Activated CD8-positive, alpha-beta memory T cell treated with anti-CD3 and anti-CD28 coated beads, Interleukin-2, amount 50 U/mL, for 24 hours (primary cell): ENCODE results near the gene PRND.
A peak's percentile ranks its signal among the peaks of the same experiment; 100 is the strongest.
"Not testable (repeated sequence)": the region's sequence is repeated elsewhere in the genome, so short reads cannot be mapped to it uniquely, and the experiment has no call there.

Source experiments
- DNase-seq: peaks from one replicate; pipeline ENCODE4 v3.0.0-alpha.2; 2020; ENCODE audit errors: extremely low read depth

PRND gene

GRCh38 chr20:4737857-4738627, 16.3 kb downstream of the PRND start:
- no peak for DNase-seq

GRCh38 chr20:4740774-4741431, 19.2 kb downstream of the PRND start:
- peak; percentile 27 for DNase-seq

- no peak for DNase-seq
Observed at GRCh38 chr20:4748847-4749246, 27.1 kb downstream of the PRND start.

GRCh38 chr20:4749326-4749725, 27.6 kb downstream of the PRND start:
- no peak for DNase-seq

GRCh38 chr20:4750381-4750780, 28.7 kb downstream of the PRND start:
- no peak for DNase-seq

- not testable (repeated sequence) for DNase-seq
Observed at GRCh38 chr20:4759100-4759884, 37.6 kb downstream of the PRND start.

- no peak for DNase-seq
Observed at GRCh38 chr20:4763261-4763660, 41.6 kb downstream of the PRND start.

- DNase-seq, result no peak
Observed at GRCh38 chr20:4763723-4764510, 42.2 kb downstream of the PRND start.

- no peak for DNase-seq
Observed at GRCh38 chr20:4764805-4765204, 43.1 kb downstream of the PRND start.

GRCh38 chr20:4765681-4766080, 44.0 kb downstream of the PRND start:
- no peak for DNase-seq

- no peak for DNase-seq
Observed at GRCh38 chr20:4766631-4767030, 44.9 kb downstream of the PRND start.

GRCh38 chr20:4767084-4767483, 45.4 kb downstream of the PRND start:
- DNase-seq, result no peak

- no peak for DNase-seq
Observed at GRCh38 chr20:4769328-4769727, 47.6 kb downstream of the PRND start.

- DNase-seq, result no peak
Observed at GRCh38 chr20:4770026-4770425, 48.3 kb downstream of the PRND start.

- DNase-seq, result no peak
Observed at GRCh38 chr20:4771004-4771403, 49.3 kb downstream of the PRND start.

- DNase-seq, result no peak
Observed at GRCh38 chr20:4772132-4772531, 50.4 kb downstream of the PRND start.

- not testable (repeated sequence) for DNase-seq
Observed at GRCh38 chr20:4773014-4773413, 51.3 kb downstream of the PRND start.

- DNase-seq, result no peak
Observed at GRCh38 chr20:4773736-4774135, 52.0 kb downstream of the PRND start.

GRCh38 chr20:4774207-4774606, 52.5 kb downstream of the PRND start:
- no peak for DNase-seq

GRCh38 chr20:4775322-4776078, 53.8 kb downstream of the PRND start:
- DNase-seq, result no peak

GRCh38 chr20:4776079-4776630, 54.4 kb downstream of the PRND start:
- DNase-seq, result no peak
